ENCODE data around the gene NAA10. TPM values are rescaled to one million over a fixed set of nuclear protein-coding genes. Genes with fewer than 3 reads are reported as not detected.
A peak's percentile ranks its signal among the peaks of the same experiment; 100 is the strongest.

The NAA10 gene
- total and polyA plus RNA-seq, 2 of the 13 experiments (the other 11 are each of a cell fraction or from before 2014, with no cell fraction given): 49.2 to 51.7 TPM

DNA sequence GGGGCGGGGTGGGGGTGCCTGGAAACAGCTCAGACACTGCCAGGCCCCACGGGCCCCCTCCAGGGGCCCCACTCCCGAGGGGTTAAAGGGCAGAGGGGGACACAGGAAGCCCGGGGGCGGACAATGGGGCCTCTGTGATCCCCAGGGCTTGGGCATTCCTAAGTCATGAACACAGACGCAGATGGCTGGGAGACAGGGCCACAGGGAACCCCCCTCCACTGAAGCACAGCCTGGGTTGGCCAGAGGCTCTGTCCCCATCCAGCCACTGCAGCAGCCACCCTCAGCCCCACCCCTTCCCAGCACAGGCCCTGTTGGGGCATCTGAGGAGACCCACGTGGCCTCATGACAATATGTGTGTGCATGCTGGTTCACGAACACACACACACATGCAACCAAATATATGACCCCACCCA, 52.7 kb downstream of the NAA10 start (continued):
- TF ChIP-seq, protein P1, sequence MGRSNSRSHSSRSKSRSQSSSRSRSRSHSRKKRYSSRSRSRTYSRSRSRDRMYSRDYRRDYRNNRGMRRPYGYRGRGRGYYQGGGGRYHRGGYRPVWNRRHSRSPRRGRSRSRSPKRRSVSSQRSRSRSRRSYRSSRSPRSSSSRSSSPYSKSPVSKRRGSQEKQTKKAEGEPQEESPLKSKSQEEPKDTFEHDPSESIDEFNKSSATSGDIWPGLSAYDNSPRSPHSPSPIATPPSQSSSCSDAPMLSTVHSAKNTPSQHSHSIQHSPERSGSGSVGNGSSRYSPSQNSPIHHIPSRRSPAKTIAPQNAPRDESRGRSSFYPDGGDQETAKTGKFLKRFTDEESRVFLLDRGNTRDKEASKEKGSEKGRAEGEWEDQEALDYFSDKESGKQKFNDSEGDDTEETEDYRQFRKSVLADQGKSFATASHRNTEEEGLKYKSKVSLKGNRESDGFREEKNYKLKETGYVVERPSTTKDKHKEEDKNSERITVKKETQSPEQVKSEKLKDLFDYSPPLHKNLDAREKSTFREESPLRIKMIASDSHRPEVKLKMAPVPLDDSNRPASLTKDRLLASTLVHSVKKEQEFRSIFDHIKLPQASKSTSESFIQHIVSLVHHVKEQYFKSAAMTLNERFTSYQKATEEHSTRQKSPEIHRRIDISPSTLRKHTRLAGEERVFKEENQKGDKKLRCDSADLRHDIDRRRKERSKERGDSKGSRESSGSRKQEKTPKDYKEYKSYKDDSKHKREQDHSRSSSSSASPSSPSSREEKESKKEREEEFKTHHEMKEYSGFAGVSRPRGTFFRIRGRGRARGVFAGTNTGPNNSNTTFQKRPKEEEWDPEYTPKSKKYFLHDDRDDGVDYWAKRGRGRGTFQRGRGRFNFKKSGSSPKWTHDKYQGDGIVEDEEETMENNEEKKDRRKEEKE (IDR thresholded peaks at IDR 0.05): no peak
- TF ChIP-seq NR2F1 (CRISPR knock-in tag; IDR thresholded peaks at IDR 0.05) (peak; percentile 39 to 81; a peak in 3 of 4 replicates), NR2C2 (CRISPR knock-in tag; IDR thresholded peaks at IDR 0.05; ENCODE audit: borderline replicate concordance) (peak; percentile 73; the same call in 1 of the 2 replicates), ZKSCAN8 (CRISPR knock-in tag; IDR thresholded peaks at IDR 0.05; ENCODE audit: borderline replicate concordance) (no peak), CHD4 (IDR thresholded peaks at IDR 0.05; ENCODE audit: borderline replicate concordance, low read length) (no peak), RARA (CRISPR knock-in tag; IDR thresholded peaks at IDR 0.05) (peak; percentile 29; the same call in 1 of the 2 replicates), ZNF678 (CRISPR knock-in tag; IDR thresholded peaks at IDR 0.05) (no peak), HNRNPL (IDR thresholded peaks at IDR 0.05; ENCODE audit: low read depth, low read length) (peak; percentile 27; the same call in 1 of the 2 replicates), ZNF746 (CRISPR knock-in tag; IDR thresholded peaks at IDR 0.05) (peak; percentile 34), HCFC1 (IDR thresholded peaks at IDR 0.05; ENCODE audit: low read depth, low read length) (no peak)
- TF ChIP-seq, protein P2, sequence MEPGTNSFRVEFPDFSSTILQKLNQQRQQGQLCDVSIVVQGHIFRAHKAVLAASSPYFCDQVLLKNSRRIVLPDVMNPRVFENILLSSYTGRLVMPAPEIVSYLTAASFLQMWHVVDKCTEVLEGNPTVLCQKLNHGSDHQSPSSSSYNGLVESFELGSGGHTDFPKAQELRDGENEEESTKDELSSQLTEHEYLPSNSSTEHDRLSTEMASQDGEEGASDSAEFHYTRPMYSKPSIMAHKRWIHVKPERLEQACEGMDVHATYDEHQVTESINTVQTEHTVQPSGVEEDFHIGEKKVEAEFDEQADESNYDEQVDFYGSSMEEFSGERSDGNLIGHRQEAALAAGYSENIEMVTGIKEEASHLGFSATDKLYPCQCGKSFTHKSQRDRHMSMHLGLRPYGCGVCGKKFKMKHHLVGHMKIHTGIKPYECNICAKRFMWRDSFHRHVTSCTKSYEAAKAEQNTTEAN (CRISPR knock-in tag; conservative IDR thresholded peaks at IDR 0.05): peak; percentile 68; the same call in 1 of the 2 replicates
- TF ChIP-seq, protein P3, sequence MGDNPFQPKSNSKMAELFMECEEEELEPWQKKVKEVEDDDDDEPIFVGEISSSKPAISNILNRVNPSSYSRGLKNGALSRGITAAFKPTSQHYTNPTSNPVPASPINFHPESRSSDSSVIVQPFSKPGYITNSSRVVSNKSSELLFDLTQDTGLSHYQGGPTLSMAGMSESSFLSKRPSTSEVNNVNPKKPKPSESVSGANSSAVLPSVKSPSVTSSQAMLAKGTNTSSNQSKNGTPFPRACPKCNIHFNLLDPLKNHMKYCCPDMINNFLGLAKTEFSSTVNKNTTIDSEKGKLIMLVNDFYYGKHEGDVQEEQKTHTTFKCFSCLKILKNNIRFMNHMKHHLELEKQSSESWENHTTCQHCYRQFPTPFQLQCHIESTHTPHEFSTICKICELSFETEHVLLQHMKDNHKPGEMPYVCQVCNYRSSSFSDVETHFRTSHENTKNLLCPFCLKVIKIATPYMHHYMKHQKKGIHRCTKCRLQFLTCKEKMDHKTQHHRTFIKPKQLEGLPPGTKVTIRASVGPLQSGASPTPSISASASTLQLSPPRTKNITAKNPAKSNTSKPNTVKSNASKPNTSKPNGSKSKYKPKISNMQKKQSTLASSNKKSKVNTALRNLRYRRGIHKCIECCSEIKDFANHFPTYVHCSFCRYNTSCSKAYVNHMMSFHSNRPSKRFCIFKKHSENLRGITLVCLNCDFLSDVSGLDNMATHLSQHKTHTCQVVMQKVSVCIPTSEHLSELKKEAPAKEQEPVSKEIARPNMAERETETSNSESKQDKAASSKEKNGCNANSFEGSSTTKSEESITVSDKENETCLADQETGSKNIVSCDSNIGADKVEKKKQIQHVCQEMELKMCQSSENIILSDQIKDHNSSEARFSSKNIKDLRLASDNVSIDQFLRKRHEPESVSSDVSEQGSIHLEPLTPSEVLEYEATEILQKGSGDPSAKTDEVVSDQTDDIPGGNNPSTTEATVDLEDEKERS (CRISPR knock-in tag; IDR thresholded peaks at IDR 0.05): no peak
